Skeletal muscle satellite cell (primary cell): ENCODE results near the gene MSANTD1.

Source experiments
- H3K27me3 ChIP-seq: 2 replicates; pipeline ENCODE4 v1.7.0; 2013; ENCODE audit warnings: low read length; ENCODE audit not compliant: control insufficient read depth, insufficient read depth
- H3K36me3 ChIP-seq: 2 replicates; pipeline ENCODE4 v1.7.0; 2013; ENCODE audit warnings: mild to moderate bottlenecking, control low read depth, low read length; ENCODE audit not compliant: insufficient read depth
- H3K4me1 ChIP-seq: 2 replicates; pipeline ENCODE4 v1.7.0; 2013; ENCODE audit warnings: low read length; ENCODE audit not compliant: control insufficient read depth, insufficient read depth
- H3K4me2 ChIP-seq: 2 replicates; pipeline ENCODE4 v1.7.0; 2013; ENCODE audit warnings: mild to moderate bottlenecking, low read length
- H3K4me3 ChIP-seq: 2 replicates; pipeline ENCODE4 v1.7.0; 2013; ENCODE audit warnings: low read length
- H3K9ac ChIP-seq: 2 replicates; pipeline ENCODE4 v1.7.0; 2013; ENCODE audit warnings: mild to moderate bottlenecking, low read depth, low read length, moderate library complexity
- H3K9me3 ChIP-seq: replicated peaks from 2 replicates; pipeline ENCODE4 v1.7.0; 2013; ENCODE audit warnings: mild to moderate bottlenecking, control low read depth, low read length

Gene MSANTD1

DNA sequence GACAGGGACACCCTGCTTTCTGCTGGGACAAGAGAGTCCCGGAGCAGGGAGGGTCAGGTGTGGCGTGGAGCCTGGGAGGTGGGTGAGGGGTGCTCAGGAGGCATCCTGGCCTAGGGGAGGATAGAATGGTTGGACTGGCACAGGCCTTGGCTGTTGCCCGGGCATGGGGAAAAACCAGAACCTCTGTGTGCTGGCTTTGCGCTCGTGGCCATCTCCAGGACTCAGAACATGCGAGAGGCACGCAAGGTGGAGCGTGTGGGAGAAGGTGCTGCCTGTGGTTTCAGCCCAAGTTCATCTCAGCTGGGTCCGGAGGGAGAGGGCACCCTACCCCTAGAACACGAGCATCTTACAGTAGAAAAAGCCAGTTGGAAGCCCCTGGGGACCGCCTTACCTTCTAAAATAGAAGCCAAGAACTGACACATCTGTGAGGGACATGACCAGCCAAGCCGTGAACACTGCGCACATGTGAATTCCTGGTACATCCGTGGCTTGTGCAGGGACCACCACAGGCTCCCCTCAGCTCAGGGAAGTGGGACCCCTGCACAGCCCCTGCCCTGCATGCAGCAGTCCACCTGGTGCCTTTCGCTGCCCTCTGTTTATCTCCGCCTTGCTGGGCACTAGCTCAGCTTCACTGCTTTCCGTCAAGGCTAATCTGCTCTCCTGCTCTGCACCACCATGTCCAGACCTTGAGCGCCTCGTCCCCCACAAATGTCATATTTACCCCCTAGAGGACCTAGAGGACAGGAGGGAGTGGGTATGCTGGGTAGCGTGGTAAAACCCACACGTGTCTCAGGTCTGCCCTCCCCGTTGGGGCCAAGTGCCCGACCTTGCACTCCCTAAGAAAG, 13.5 kb downstream of the MSANTD1 start:
- H3K4me2 ChIP-seq = no peak overlapping the region
- H3K27me3 ChIP-seq = peaks cover 11% of the 10 kb centered on the region
- peaks cover 4% of the 10 kb centered on the region for H3K4me1 ChIP-seq
- H3K9ac ChIP-seq = no peak overlapping the region
- no peak overlapping the region for H3K4me3 ChIP-seq
- H3K9me3 ChIP-seq = no peaks in the 10 kb centered on the region
- H3K36me3 ChIP-seq = no peaks in the 10 kb centered on the region

DNA sequence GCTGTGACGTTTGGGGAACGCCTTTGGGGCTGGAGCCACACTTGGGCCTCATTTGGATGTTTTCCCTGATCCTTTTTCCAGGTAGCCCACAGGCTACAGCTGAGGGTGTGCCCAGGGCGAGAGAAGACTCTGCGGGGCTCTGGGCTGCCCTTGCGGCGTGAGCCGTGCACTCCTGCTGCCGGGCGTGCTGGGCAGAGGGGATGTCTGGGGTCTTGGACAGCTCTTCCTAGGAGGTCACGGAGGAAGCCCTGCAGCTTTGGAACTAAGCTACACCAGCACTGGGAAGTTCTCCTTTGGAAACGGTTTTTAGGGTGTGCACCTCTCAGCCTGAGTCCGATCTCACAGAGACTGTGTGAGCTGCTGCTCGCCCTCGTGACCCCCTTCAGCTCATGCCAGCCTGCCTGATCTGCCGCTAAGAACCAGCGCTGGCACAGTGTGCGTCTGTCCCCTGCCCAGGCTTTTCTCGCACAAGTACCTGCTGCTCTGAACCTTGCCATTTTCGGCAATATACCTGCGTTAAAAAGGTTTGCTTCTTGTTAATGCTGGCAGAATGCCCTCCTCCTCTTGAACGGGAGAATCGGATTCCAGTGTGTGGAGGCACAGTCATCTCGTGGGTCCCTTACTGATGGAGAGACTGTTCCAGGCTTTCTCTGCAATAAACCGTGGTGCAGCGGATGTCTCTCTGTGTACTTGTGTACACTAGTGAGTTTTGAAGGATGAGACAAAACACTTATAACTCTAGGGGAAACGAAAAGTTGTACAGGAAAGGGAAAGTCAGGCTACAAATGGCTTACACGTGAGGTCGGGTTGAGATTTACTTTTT, 14.3 kb downstream of the MSANTD1 start:
- H3K9me3 ChIP-seq = no peaks in the 10 kb centered on the region
- no peak overlapping the region for H3K4me2 ChIP-seq

DNA sequence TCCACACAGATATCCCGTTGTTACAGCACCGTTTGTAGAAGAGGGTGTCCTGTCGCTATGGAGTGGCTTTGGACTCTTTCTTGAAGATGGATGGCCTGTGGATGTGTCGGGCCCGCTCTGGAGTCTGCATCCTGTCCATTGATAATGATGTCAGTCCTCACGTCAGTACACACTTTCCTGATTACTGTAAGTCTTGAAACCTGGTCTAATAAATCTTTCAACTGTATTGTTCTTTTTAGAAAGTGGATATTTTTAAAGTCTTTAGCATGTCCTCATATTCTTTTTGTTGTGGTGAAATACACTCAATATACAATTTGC, 14.9 kb downstream of the MSANTD1 start:
- Histone ChIP-seq H3K4me2 (no peak overlapping the region), H3K36me3 (no peaks in the 10 kb centered on the region), H3K4me3 (no peak overlapping the region), H3K4me1 (no peaks in the 10 kb centered on the region), H3K9me3 (no peaks in the 10 kb centered on the region), H3K9ac (no peak overlapping the region), H3K27me3 (peaks cover 15% of the 10 kb centered on the region)

More for the DNA sequence above, 14.3 kb downstream of the MSANTD1 start:
- H3K27me3 ChIP-seq = peaks cover 11% of the 10 kb centered on the region
- no peak overlapping the region for H3K4me3 ChIP-seq
- no peaks in the 10 kb centered on the region for H3K4me1 ChIP-seq
- H3K36me3 ChIP-seq = no peaks in the 10 kb centered on the region
- no peak overlapping the region for H3K9ac ChIP-seq

DNA sequence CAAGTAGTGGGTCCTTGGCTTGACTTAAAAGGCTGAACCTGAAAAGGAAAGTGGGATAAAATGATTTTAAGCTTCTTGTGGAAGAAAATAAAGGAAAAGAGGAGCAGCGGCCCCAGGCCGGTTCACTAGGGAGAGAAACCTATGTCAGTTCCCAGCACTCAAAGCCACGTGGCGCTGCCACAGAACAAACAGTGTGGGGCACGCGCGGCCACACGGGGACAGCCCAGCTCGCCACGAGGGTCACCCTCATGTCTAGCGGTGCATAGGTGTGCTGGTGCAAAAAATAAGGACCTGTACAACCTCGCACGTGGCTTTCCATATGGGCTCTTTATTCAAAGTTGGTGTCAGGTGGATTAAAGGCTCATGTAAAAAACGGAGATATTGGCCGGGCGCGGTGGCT, 17.1 kb downstream of the MSANTD1 start:
- Histone ChIP-seq H3K27me3 (peaks cover 29% of the 10 kb centered on the region), H3K4me1 (no peaks in the 10 kb centered on the region), H3K36me3 (no peaks in the 10 kb centered on the region), H3K9me3 (no peaks in the 10 kb centered on the region), H3K4me3 (no peak overlapping the region), H3K9ac (no peak overlapping the region), H3K4me2 (no peak overlapping the region)

DNA sequence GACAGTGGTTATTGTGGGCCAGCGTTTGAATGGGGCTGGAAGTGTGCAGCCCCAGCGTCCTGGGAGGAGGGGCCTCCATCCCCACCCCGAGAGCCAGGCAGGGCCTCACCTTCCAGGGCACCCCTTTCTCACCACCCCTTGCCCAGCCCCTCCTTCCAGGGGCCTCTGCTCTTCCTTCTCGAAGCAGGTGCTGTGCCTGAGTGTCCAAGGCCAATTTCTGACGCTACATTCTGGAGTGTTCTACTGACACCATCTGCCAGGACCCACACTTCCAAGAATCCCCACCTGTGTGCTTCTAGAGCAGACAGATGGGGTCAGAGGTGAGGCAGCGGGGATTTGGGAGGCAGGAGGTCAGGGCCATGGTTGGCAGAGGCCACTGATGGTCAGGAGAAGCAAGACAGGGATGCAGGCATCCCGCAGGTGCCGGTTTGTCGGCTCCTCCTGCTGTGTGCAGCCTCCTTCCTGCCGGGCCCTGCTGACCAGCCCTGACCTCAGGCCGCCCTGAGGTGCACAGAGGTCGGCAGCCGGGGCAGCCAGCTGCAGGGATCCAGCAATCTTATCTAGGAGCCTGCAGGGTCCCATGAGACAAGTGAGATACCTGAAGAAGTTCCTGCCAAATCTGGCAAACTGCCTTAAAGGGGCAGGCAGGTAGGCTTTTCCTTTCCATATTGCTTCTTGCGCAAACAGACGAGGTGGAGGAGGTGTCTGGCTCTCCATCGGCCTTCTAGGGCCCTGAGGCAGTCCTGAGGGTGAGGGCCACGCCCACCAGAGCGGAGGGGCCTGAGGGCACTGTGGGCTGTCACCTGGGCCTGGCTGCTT, 18.8 kb downstream of the MSANTD1 start:
- no peak overlapping the region for H3K4me2 ChIP-seq
- no peaks in the 10 kb centered on the region for H3K4me1 ChIP-seq
- no peaks in the 10 kb centered on the region for H3K9me3 ChIP-seq
- H3K27me3 ChIP-seq = peaks cover 37% of the 10 kb centered on the region
- no peak overlapping the region for H3K9ac ChIP-seq
- no peaks in the 10 kb centered on the region for H3K36me3 ChIP-seq
- no peak overlapping the region for H3K4me3 ChIP-seq

DNA sequence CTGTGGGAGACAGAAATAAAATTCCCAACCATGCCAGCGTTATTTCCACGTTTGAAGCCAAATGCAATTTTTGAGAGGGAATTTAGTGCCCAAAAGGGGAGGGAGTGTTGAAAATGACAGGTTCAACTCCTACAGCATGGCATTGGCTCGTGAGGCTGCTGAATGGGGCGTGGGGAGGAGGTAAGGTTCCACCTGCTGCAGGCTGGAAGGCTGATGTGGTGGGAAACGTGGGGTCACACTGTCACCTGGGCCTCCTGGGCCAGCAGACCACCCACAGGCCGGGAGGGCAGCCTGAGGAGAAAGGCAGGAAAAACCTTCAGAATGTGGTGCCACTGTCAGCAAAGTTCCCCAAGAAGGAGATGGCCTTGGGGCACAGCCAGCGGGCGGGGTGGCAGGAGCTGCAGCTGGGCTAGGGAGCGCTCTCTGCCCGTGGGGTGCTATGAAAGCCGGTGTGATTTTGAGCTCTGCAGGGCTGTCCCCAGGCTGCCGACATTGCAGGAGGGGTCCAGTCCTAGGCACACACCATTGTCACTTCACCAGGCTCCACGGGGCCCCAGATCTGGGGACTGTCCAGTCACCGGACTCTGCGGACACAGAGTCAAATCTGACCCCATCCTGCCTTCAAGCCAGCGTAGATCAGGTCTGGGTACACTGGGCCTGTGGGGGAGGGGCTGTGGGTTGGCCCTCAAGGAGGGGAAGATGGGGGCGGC, 19.6 kb downstream of the MSANTD1 start:
- no peaks in the 10 kb centered on the region for H3K9me3 ChIP-seq
- H3K4me2 ChIP-seq = no peak overlapping the region
- H3K9ac ChIP-seq = no peak overlapping the region
- H3K4me1 ChIP-seq = no peaks in the 10 kb centered on the region
- H3K27me3 ChIP-seq = peaks cover 32% of the 10 kb centered on the region
- no peak overlapping the region for H3K4me3 ChIP-seq
- no peaks in the 10 kb centered on the region for H3K36me3 ChIP-seq

DNA sequence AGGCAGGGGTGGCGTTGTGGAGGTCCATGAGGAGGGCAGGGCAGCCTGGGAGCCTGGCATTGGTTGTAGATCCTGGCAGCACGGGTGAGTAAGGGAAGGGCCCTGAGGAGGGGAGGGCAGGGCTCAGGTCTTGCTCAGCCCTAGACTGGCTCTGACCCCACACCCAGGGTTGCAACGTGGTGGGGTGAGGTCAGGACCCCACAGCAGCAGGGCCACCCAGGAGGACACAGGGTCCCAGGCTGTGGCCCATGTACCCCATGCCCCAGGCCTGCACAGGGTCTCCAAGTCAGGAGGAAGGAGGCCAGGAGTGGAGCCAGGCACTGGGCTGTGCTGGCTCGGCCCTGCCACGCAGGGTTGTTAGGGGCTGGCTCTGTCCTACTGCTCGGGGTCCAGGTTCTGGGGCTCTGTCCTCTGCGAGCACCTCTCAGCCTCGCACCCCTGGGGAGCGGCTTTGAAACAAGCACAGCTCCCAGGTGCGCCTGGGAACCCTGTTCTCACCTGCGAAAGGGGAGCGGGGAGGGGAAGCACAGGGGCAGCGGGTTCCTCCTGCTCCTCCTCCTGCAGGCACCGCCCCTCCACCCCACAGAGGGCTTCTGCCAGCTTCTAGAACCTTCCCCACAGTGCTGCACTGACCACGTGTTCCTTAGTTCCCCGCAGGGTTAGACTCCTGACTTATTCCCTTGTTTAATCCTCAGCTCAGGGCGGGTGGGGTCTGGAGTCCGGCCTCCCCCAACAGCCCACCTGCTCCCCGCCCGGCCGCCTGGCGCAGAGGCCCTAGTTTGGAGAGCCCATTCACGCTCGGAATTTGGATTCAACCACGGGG, 20.4 kb downstream of the MSANTD1 start:
- Histone ChIP-seq H3K9me3 (no peaks in the 10 kb centered on the region), H3K36me3 (no peaks in the 10 kb centered on the region), H3K27me3 (peaks cover 32% of the 10 kb centered on the region), H3K4me2 (no peak overlapping the region), H3K4me1 (no peaks in the 10 kb centered on the region), H3K4me3 (no peak overlapping the region), H3K9ac (no peak overlapping the region)

DNA sequence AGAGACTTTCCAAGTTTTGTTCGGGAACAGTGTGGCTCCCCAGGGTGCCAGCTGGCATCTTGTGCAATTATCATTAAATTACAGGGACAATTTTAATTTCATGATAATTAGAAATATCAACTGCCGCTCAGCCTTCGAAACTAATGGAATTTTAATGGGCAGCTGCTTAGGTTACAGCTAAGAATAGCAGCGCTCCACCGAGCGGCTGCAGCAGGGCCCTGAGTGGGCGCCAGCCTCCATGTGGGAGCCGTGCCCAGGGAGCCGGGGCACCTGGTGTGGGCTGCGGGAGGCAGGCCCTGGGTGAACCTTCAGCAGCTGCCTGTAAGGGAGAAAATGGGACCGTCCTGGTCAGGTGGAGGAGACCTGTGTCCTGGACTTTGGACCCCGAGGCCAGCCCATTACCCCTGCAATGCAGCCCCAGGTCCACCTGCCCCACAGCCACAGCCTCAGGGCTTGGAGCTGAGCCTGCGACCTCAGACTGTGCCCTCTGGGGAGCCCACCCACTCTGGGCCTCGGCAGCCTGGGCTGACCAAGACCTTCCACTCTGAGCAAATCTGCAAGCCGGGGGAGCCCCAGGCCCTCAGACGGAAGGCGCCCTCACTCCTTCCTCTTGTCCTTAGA, 21.1 kb downstream of the MSANTD1 start:
- H3K27me3 ChIP-seq = peaks cover 32% of the 10 kb centered on the region
- H3K4me1 ChIP-seq = no peaks in the 10 kb centered on the region
- no peak overlapping the region for H3K9ac ChIP-seq
- H3K9me3 ChIP-seq = no peaks in the 10 kb centered on the region
- H3K36me3 ChIP-seq = no peaks in the 10 kb centered on the region
- no peak overlapping the region for H3K4me3 ChIP-seq
- no peak overlapping the region for H3K4me2 ChIP-seq

DNA sequence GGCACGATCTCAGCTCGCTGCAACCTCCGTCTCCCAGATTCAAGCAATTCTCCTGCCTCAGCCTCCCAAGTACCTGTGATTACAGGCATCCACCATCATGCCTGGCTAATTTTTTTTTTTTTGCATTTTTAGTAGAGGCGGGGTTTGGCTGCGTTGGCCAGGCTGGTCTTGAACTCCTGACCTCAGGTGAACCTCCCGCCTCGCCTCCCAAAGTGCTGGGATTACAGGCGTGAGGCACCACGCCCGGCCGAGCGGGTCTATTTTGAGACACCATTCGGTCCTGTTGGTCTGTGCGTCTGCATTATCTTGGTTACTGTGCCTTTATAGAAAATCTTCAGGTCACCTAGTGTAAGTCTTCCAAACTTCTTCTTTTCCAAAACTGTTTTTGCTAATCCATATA, 22.2 kb downstream of the MSANTD1 start:
- Histone ChIP-seq H3K4me2 (no peak overlapping the region), H3K4me1 (no peaks in the 10 kb centered on the region), H3K36me3 (no peaks in the 10 kb centered on the region), H3K9me3 (no peaks in the 10 kb centered on the region), H3K27me3 (peaks cover 29% of the 10 kb centered on the region), H3K4me3 (no peak overlapping the region), H3K9ac (no peak overlapping the region)

DNA sequence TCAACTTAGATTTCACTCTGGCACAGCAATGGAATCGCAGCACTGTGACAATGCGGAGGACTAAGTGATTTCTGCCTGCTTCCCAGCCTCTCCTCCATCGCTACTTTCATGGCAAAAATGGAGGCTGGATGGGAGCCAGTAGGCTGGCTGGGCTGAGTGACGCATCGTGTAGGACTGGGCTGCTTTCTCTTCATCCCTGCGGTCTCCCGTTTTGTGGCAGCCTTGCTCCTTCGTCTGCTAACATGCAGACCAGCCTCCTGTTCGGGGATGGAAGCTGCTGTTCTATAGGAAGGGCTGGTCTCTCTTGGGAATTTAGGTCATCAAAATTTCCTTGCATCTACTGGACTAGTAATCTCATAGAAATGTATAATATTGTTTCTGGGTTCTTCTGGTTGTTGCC, 28.0 kb downstream of the MSANTD1 start:
- H3K9me3 ChIP-seq = no peaks in the 10 kb centered on the region
- no peak overlapping the region for H3K9ac ChIP-seq
- peak overlapping the region; percentile 52 for H3K4me2 ChIP-seq
- peaks cover 6% of the 10 kb centered on the region for H3K27me3 ChIP-seq
- peaks cover 8% of the 10 kb centered on the region for H3K4me1 ChIP-seq
- H3K4me3 ChIP-seq = peak overlapping the region; percentile 38
- no peaks in the 10 kb centered on the region for H3K36me3 ChIP-seq
